Keratinocyte (primary cell): ENCODE data around the gene GJD4. TPM values are rescaled to one million over a fixed set of nuclear protein-coding genes. Genes with fewer than 3 reads are reported as not detected.

Experiments
- DNase-seq: peaks from one replicate; pipeline ENCODE4 v3.0.0-alpha.2; 2011; ENCODE audit warnings: low read depth, missing footprints, low spot score
- FAIRE-seq: peaks from 2 replicates; lab custom pipeline; 2011; peaks lifted over from hg19 to GRCh38; lab: Jason Lieb, UNC
- H2AFZ ChIP-seq: 2 replicates; pipeline ENCODE4 v1.6.0; 2012; ENCODE audit warnings: low read length, control low read depth, inconsistent platforms; ENCODE audit not compliant: control insufficient read depth
- H3K27ac ChIP-seq: 2 replicates; pipeline ENCODE4 v1.5.1; 2011; ENCODE audit warnings: low read length; ENCODE audit not compliant: control insufficient read depth, insufficient read depth
- H3K27me3 ChIP-seq: 3 replicates; pipeline ENCODE4 v1.6.0; 2011; ENCODE audit warnings: low read length; ENCODE audit not compliant: control insufficient read depth, insufficient read depth; ENCODE audit errors: extremely low read depth
- H3K36me3 ChIP-seq, 2 experiments: 2 replicates in 1 of 2; 3 replicates in 1 of 2; pipeline ENCODE4 v1.5.1; 2011; ENCODE audit warnings: low read length in 2 of 2, mild to moderate bottlenecking in 1 of 2; ENCODE audit not compliant: control insufficient read depth in 2 of 2, insufficient read depth in 2 of 2; ENCODE audit errors: extremely low read depth in 1 of 2
- H3K4me1 ChIP-seq: 3 replicates; pipeline ENCODE4 v1.5.1; 2011; ENCODE audit warnings: low read length; ENCODE audit not compliant: control insufficient read depth, insufficient read depth; ENCODE audit errors: extremely low read depth
- H3K4me2 ChIP-seq: 3 replicates; pipeline ENCODE4 v1.6.0; 2011; ENCODE audit warnings: low read depth, low read length; ENCODE audit not compliant: control insufficient read depth, insufficient read depth; ENCODE audit errors: extremely low read depth
- H3K4me3 ChIP-seq, 3 experiments: fragments of 200-600 bp in 1 of 3; sonication (generic) in 1 of 3; 2 replicates in 2 of 3; 3 replicates in 1 of 3; pipeline ENCODE4 v1.5.1; 2011 to 2016; ENCODE audit warnings: low read length in 3 of 3, mild to moderate bottlenecking in 3 of 3, control low read depth in 2 of 3, inconsistent platforms in 1 of 3, low read depth in 1 of 3, mixed read lengths in 1 of 3, mixed run types in 1 of 3, moderate library complexity in 1 of 3; ENCODE audit not compliant: control insufficient read depth in 2 of 3, insufficient read depth in 2 of 3; ENCODE audit errors: extremely low read depth in 1 of 3
- H3K79me2 ChIP-seq: 2 replicates; pipeline ENCODE4 v1.6.0; 2012; ENCODE audit warnings: low read length; ENCODE audit not compliant: control insufficient read depth, insufficient read depth
- H3K9ac ChIP-seq: 3 replicates; pipeline ENCODE4 v1.6.0; 2011; ENCODE audit warnings: low read length; ENCODE audit not compliant: control insufficient read depth, insufficient read depth; ENCODE audit errors: extremely low read depth
- H3K9me1 ChIP-seq: 3 replicates; pipeline ENCODE4 v1.6.0; 2011; ENCODE audit warnings: low read length; ENCODE audit not compliant: control insufficient read depth, insufficient read depth; ENCODE audit errors: extremely low read depth
- H3K9me3 ChIP-seq: 2 replicates; pipeline ENCODE4 v1.5.1; 2012; ENCODE audit warnings: low read depth, low read length; ENCODE audit not compliant: control insufficient read depth
- H4K20me1 ChIP-seq: 3 replicates; pipeline ENCODE4 v1.6.0; 2011; ENCODE audit warnings: low read length; ENCODE audit not compliant: control insufficient read depth, insufficient read depth; ENCODE audit errors: extremely low read depth
- CTCF ChIP-seq, 3 experiments: IDR thresholded peaks in 1 of 3; conservative IDR thresholded peaks in 1 of 3; optimal IDR thresholded peaks in 1 of 3; 2 replicates in 2 of 3; 3 replicates in 1 of 3; pipeline versions ENCODE3 to v1.5.1; 2011; ENCODE audit warnings: low read length in 3 of 3, mild to moderate bottlenecking in 3 of 3, moderate library complexity in 2 of 3, control low read depth in 1 of 3, inconsistent platforms in 1 of 3; ENCODE audit not compliant: insufficient read depth in 2 of 3; ENCODE audit errors: extremely low read depth in 1 of 3
- EZH2 ChIP-seq: IDR thresholded peaks from one replicate; pipeline ENCODE4 v1.6.1; 2012; ENCODE audit warnings: inconsistent platforms, mild to moderate bottlenecking, low read length, moderate library complexity
- dilution Hi-C: fragments of 300-500 bp; cut with MboI; formaldehyde crosslinking; loops from one replicate; pipeline ENCODE4 v1.7.0; 2020; ENCODE audit warnings: low sequenced_read_pairs; ENCODE audit not compliant: extremely low pct_ligation_motif_present
- polyA plus RNA-seq, 5 experiments: library from polyadenylated mRNA; depleted of rRNA in 3 of 5; stranded (reverse) in 3 of 5; stranded (forward) in 1 of 5; unstranded in 1 of 5; fragments of >200 nt; gene quantifications; 1 replicate in 1 of 5; 2 replicates in 3 of 5; 3 replicates in 1 of 5; pipeline versions ENCODE4 v1.2.1 to v1.2.3, GENCODE V29; 2011 to 2012; ENCODE audit warnings: missing spikeins in 2 of 5, low read depth in 1 of 5, low replicate concordance in 1 of 5

The GJD4 gene
- polyA plus RNA-seq, 1 donor (not counting 4 experiments of a cell fraction or from before 2014, with no cell fraction given) = not detected

- H3K27ac ChIP-seq = no peak overlapping the region
- dilution Hi-C loops = no loop called here
- FAIRE-seq (no peak), DNase-seq (no peak)
- no peaks in the 10 kb centered on the region for H3K36me3 ChIP-seq
- no peak overlapping the region for H2AFZ ChIP-seq
- no peaks in the 10 kb centered on the region for H3K79me2 ChIP-seq
- H3K9ac ChIP-seq = no peak overlapping the region
- no peaks in the 10 kb centered on the region for H3K9me1 ChIP-seq
- no peak overlapping the region for H3K4me2 ChIP-seq
- H3K9me3 ChIP-seq = no peaks in the 10 kb centered on the region
- no peak overlapping the region for H3K4me3 ChIP-seq
- H3K27me3 ChIP-seq = peaks cover 31% of the 10 kb centered on the region
- no peaks in the 10 kb centered on the region for H3K4me1 ChIP-seq
- TF ChIP-seq EZH2 (no peak), CTCF (optimal IDR thresholded peaks at IDR 0.05 in 1 of 3, IDR thresholded peaks at IDR 0.05 in 1 of 3, conservative IDR thresholded peaks at IDR 0.05 in 1 of 3; ENCODE audit: extremely low read depth in 1 of 3, insufficient read depth in 2 of 3, low read length in 3 of 3) (no peak)
- no peaks in the 10 kb centered on the region for H4K20me1 ChIP-seq
Measured at GRCh38 chr10:35606430-35606829, 1.3 kb downstream of the GJD4 start.

GRCh38 chr10:35607475-35608327 lies 2.6 kb downstream of the GJD4 start:
- H3K4me2 ChIP-seq = peak overlapping the region; percentile 73
- H3K27me3 ChIP-seq = peaks cover 34% of the 10 kb centered on the region
- no peaks in the 10 kb centered on the region for H4K20me1 ChIP-seq
- no peaks in the 10 kb centered on the region for H3K9me1 ChIP-seq
- H3K4me1 ChIP-seq = no peaks in the 10 kb centered on the region
- H3K9me3 ChIP-seq = no peaks in the 10 kb centered on the region
- peak overlapping the region; percentile 60 for H2AFZ ChIP-seq
- no peaks in the 10 kb centered on the region for H3K79me2 ChIP-seq
- dilution Hi-C loops = no loop called here
- H3K36me3 ChIP-seq = no peaks in the 10 kb centered on the region
- peak overlapping the region; percentile 15 to 61 (median 51) for H3K4me3 ChIP-seq
- TF ChIP-seq EZH2 (peak; percentile 58), CTCF (optimal IDR thresholded peaks at IDR 0.05 in 1 of 3, IDR thresholded peaks at IDR 0.05 in 1 of 3, conservative IDR thresholded peaks at IDR 0.05 in 1 of 3; ENCODE audit: extremely low read depth in 1 of 3, insufficient read depth in 2 of 3, low read length in 3 of 3) (no peak)
- FAIRE-seq (no peak), DNase-seq (no peak)
- H3K27ac ChIP-seq = no peak overlapping the region
- no peak overlapping the region for H3K9ac ChIP-seq
